ENCODE results near the gene CAMLG. TPM values are rescaled to one million over a fixed set of nuclear protein-coding genes. Genes with fewer than 3 reads are reported as not detected.

CAMLG gene
- total and polyA plus RNA-seq, 2 of the 13 experiments (the other 11 are each of a cell fraction or from before 2014, with no cell fraction given), result 14.2 to 19.8 TPM

GRCh38 chr5:134758504-134759341 lies 20.4 kb downstream of the CAMLG start, which contains the start of gene DDX46 (continued):
- peak; percentile 34; the same call in 1 of the 2 replicates for TF ChIP-seq ZSCAN20 (CRISPR knock-in tag; IDR thresholded peaks at IDR 0.05; ENCODE audit: borderline replicate concordance)
- TF ChIP-seq IKZF4 (CRISPR knock-in tag; IDR thresholded peaks at IDR 0.05; ENCODE audit: borderline replicate concordance, low read depth, not compliant biosample characterization), result peak; percentile 63
- TF ChIP-seq AHR (CRISPR knock-in tag; IDR thresholded peaks at IDR 0.05), result peak; percentile 69
- peak; percentile 96 for TF ChIP-seq ZNF343 (CRISPR knock-in tag; IDR thresholded peaks at IDR 0.05)
- TF ChIP-seq ELF3 (CRISPR knock-in tag; IDR thresholded peaks at IDR 0.05), result peak; percentile 78
- no peak for TF ChIP-seq HNF4A (CRISPR knock-in tag; IDR thresholded peaks at IDR 0.05)
- TF ChIP-seq POLR2AphosphoS2 (IDR thresholded peaks at IDR 0.05; ENCODE audit: low read depth, low read length), result no peak
- TF ChIP-seq HNF1B (CRISPR knock-in tag; IDR thresholded peaks at IDR 0.05), result peak; percentile 96
- peak; percentile 88 for TF ChIP-seq TFAP4 (IDR thresholded peaks at IDR 0.05; ENCODE audit: borderline replicate concordance, low read depth)
- peak; percentile 51 for TF ChIP-seq NFYC (CRISPR knock-in tag; IDR thresholded peaks at IDR 0.05)
- TF ChIP-seq MEIS2 (CRISPR knock-in tag; IDR thresholded peaks at IDR 0.05), result peak; percentile 69; the same call in 1 of the 2 replicates
- TF ChIP-seq U2AF1 (optimal IDR thresholded peaks at IDR 0.05; ENCODE audit: low read depth, low read length), result no peak
- peak; percentile 73 for TF ChIP-seq SP5 (CRISPR knock-in tag; IDR thresholded peaks at IDR 0.05; ENCODE audit: borderline replicate concordance, low read depth)
- 0 out of 2 replicates have a peak, but pooled peaks have one; percentile 73 for TF ChIP-seq DDIT3 (CRISPR knock-in tag; IDR thresholded peaks at IDR 0.05)
- TF ChIP-seq HCFC1 (IDR thresholded peaks at IDR 0.05; ENCODE audit: low read depth, low read length), result peak; percentile 63; the same call in 1 of the 2 replicates
- TF ChIP-seq RORA (CRISPR knock-in tag; IDR thresholded peaks at IDR 0.05), result no peak
- no peak for TF ChIP-seq MAFG (CRISPR knock-in tag; IDR thresholded peaks at IDR 0.05)
- peak; percentile 55 for TF ChIP-seq RAD21 (CRISPR knock-in tag; IDR thresholded peaks at IDR 0.05)
- peak; percentile 55; the same call in 1 of the 2 replicates for TF ChIP-seq ZBTB20 (CRISPR knock-in tag; IDR thresholded peaks at IDR 0.05; ENCODE audit: borderline replicate concordance, low read depth)
- TF ChIP-seq ZNF264 (CRISPR knock-in tag; IDR thresholded peaks at IDR 0.05), result peak; percentile 74
- peak; percentile 59; the same call in 1 of the 2 replicates for TF ChIP-seq ZNF121 (CRISPR knock-in tag; IDR thresholded peaks at IDR 0.05)
- no peak for TF ChIP-seq SOX6 (IDR thresholded peaks at IDR 0.05)
- peak; percentile 72 for TF ChIP-seq SOX6 (CRISPR knock-in tag; IDR thresholded peaks at IDR 0.05)
- TF ChIP-seq BCL6 (CRISPR knock-in tag; IDR thresholded peaks at IDR 0.05), result peak; percentile 59
- TF ChIP-seq, protein P1, sequence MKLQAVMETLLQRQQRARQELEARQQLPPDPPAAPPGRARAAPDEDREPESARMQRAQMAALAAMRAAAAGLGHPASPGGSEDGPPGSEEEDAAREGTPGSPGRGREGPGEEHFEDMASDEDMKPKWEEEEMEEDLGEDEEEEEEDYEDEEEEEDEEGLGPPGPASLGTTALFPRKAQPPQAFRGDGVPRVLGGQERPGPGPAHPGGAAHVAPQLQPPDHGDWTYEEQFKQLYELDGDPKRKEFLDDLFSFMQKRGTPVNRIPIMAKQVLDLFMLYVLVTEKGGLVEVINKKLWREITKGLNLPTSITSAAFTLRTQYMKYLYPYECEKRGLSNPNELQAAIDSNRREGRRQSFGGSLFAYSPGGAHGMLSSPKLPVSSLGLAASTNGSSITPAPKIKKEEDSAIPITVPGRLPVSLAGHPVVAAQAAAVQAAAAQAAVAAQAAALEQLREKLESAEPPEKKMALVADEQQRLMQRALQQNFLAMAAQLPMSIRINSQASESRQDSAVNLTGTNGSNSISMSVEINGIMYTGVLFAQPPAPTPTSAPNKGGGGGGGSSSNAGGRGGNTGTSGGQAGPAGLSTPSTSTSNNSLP (IDR thresholded peaks at IDR 0.05; ENCODE audit: low read depth, low read length), result no peak
- peak; percentile 96; the same call in 1 of the 2 replicates for TF ChIP-seq ZNF567 (CRISPR knock-in tag; IDR thresholded peaks at IDR 0.05; ENCODE audit: borderline replicate concordance)
- TF ChIP-seq ZSCAN22 (CRISPR knock-in tag; IDR thresholded peaks at IDR 0.05), result 0 out of 2 replicates have a peak, but pooled peaks have one; percentile 43
